Caco-2 (cell line): ENCODE data around the gene ZNF398. TPM values are rescaled to one million over a fixed set of nuclear protein-coding genes. Genes with fewer than 3 reads are reported as not detected.
"Not testable (repeated sequence)": the region's sequence is repeated elsewhere in the genome, so short reads cannot be mapped to it uniquely, and the experiment has no call there.

Experiments used
- BruUV-seq: library from RNA; stranded (reverse); fragments of 400-500 nt; replicated peaks from 2 replicates; lab custom pipeline; 2021; lab: Mats Ljungman, UMichigan
- CTCF ChIA-PET: fragments of 300-600 bp; sonication (Branson Sonifier 250); formaldehyde crosslinking; loops from one replicate; lab custom pipeline; 2022; ENCODE audit warnings: antibody characterized with exemption; lab: Charles Lee
- POLR2A ChIA-PET: fragments of 300-600 bp; sonication (Branson Sonifier 250); formaldehyde crosslinking; loops from one replicate; lab custom pipeline; 2022; ENCODE audit warnings: antibody characterized with exemption; lab: Charles Lee
- DNase-seq, 2 experiments: peaks; one replicate each; pipeline versions ENCODE4 v3.0.0 to v3.0.0-alpha.2; 2020 to 2022
- H3K27me3 ChIP-seq: replicated peaks from 2 replicates; pipeline ENCODE4 v1.6.0; 2011; ENCODE audit warnings: low read length; ENCODE audit not compliant: control insufficient read depth, insufficient read depth
- H3K36me3 ChIP-seq: 2 replicates; pipeline ENCODE4 v1.5.1; 2011; ENCODE audit warnings: low read length; ENCODE audit not compliant: control insufficient read depth, insufficient read depth
- H3K4me1 ChIP-seq: fragments of 250-450 bp; sonication (Bioruptor Pico); 2 replicates; pipeline ENCODE4 v1.5.1; 2020; ENCODE audit warnings: mild to moderate bottlenecking
- H3K4me3 ChIP-seq: 2 replicates; pipeline ENCODE4 v1.5.1; 2011; ENCODE audit warnings: low read depth, mild to moderate bottlenecking, control low read depth, low read length
- H3K9me3 ChIP-seq: fragments of 250-450 bp; sonication (Bioruptor Pico); 2 replicates; pipeline ENCODE4 v1.5.1; 2020; ENCODE audit warnings: mild to moderate bottlenecking, moderate library complexity
- H3K27ac Mint-ChIP-seq: one replicate; pipeline ENCODE4 v1.8.0; 2022; ENCODE audit warnings: mixed read lengths; ENCODE audit not compliant: unreplicated experiment
- H3K27me3 Mint-ChIP-seq: one replicate; pipeline ENCODE4 v1.8.0; 2022; ENCODE audit warnings: mixed read lengths; ENCODE audit not compliant: insufficient read depth, unreplicated experiment
- H3K36me3 Mint-ChIP-seq: one replicate; pipeline ENCODE4 v1.8.0; 2022; ENCODE audit warnings: mild to moderate bottlenecking, mixed read lengths; ENCODE audit not compliant: insufficient read depth, unreplicated experiment
- H3K4me1 Mint-ChIP-seq: one replicate; pipeline ENCODE4 v1.8.0; 2022; ENCODE audit warnings: low read depth, mixed read lengths; ENCODE audit not compliant: unreplicated experiment
- H3K4me3 Mint-ChIP-seq: one replicate; pipeline ENCODE4 v1.8.0; 2022; ENCODE audit warnings: mild to moderate bottlenecking, moderate library complexity, mixed read lengths; ENCODE audit not compliant: unreplicated experiment
- H3K9me3 Mint-ChIP-seq: one replicate; pipeline ENCODE4 v1.8.0; 2022; ENCODE audit warnings: mixed read lengths; ENCODE audit not compliant: unreplicated experiment
- CTCF ChIP-seq, 2 experiments: fragments of 200-600 bp in 1 of 2; IDR thresholded peaks; 1 replicate in 1 of 2; 2 replicates in 1 of 2; pipeline versions ENCODE4 v1.5.1 to v1.8.0; 2011 to 2022; ENCODE audit warnings: antibody characterized with exemption in 1 of 2, control low read depth in 1 of 2, inconsistent platforms in 1 of 2, low read depth in 1 of 2, low read length in 1 of 2, mild to moderate bottlenecking in 1 of 2, moderate library complexity in 1 of 2; ENCODE audit not compliant: insufficient read depth in 1 of 2, severe bottlenecking in 1 of 2, unreplicated experiment in 1 of 2
- intact Hi-C: fragments of 100-400 bp; cut with micrococcal nuclease; formaldehyde crosslinking; loops from one replicate; pipeline ENCODE4 v1.10.0; 2022; ENCODE audit not compliant: unreplicated experiment
- total RNA-seq: library from RNA; stranded (reverse); gene quantifications from 2 replicates; pipeline ENCODE4 v1.2.3, GENCODE V29; 2022

The ZNF398 gene
- total RNA-seq, 1 experiment from 2014 or later = 13.4 TPM

GRCh38 chr7:149140831-149141230, 6.4 kb upstream of the ZNF398 start:
- no peak for DNase-seq
- Mint-ChIP-seq H3K27me3 (no peaks in the 10 kb centered on the region), H3K27ac (no peak overlapping the region), H3K9me3 (no peaks in the 10 kb centered on the region), H3K4me3 (no peak overlapping the region), H3K4me1 (peaks cover 8% of the 10 kb centered on the region), H3K36me3 (no peaks in the 10 kb centered on the region)
- ChIA-PET CTCF (interaction anchor here (0.7 kb wide), 1 partner anchor 54 kb away, joined by 3 read pairs; no protein-coding TSS in a partner anchor), POLR2A (no interaction called here)
- H3K36me3 ChIP-seq = no peaks in the 10 kb centered on the region
- intact Hi-C loops = no loop called here
- no peaks in the 10 kb centered on the region for H3K27me3 ChIP-seq
- H3K4me3 ChIP-seq = no peak overlapping the region
- TF ChIP-seq CTCF (IDR thresholded peaks at IDR 0.05; ENCODE audit: insufficient read depth in 1 of 2, low read depth in 1 of 2, low read length in 1 of 2, severe bottlenecking in 1 of 2, unreplicated experiment in 1 of 2) = no peak
- no TSS peak for BruUV-seq
- H3K4me1 ChIP-seq = peaks cover 10% of the 10 kb centered on the region
- H3K9me3 ChIP-seq = no peaks in the 10 kb centered on the region

- CTCF ChIA-PET = interaction anchor here (0.7 kb wide), 1 partner anchor 18 kb away, joined by 3 read pairs; no protein-coding TSS in a partner anchor
- BruUV-seq = no TSS peak
- H3K27ac Mint-ChIP-seq = no peak overlapping the region
These were observed 5.4 kb upstream of the ZNF398 start for GRCh38 chr7:149141893-149142292.

GRCh38 chr7:149144436-149144922, 2.8 kb upstream of the ZNF398 start:
- H3K9me3 Mint-ChIP-seq, H3K27me3 ChIP-seq, H3K27ac Mint-ChIP-seq, intact Hi-C loops, H3K4me3 Mint-ChIP-seq, H3K36me3 ChIP-seq, POLR2A ChIA-PET, DNase-seq, H3K36me3 Mint-ChIP-seq, H3K9me3 ChIP-seq, H3K4me3 ChIP-seq, H3K27me3 Mint-ChIP-seq, BruUV-seq: not testable (repeated sequence)
- peaks cover 10% of the 10 kb centered on the region for H3K4me1 ChIP-seq
- CTCF ChIA-PET = interaction anchor here (0.8 kb wide), 1 partner anchor 19 kb away, joined by 4 read pairs; no protein-coding TSS in a partner anchor
- H3K4me1 Mint-ChIP-seq = peaks cover 15% of the 10 kb centered on the region

More at GRCh38 chr7:149141893-149142292, 5.4 kb upstream of the ZNF398 start:
- Histone ChIP-seq H3K9me3 (no peaks in the 10 kb centered on the region), H3K4me3 (no peak overlapping the region), H3K4me1 (peaks cover 10% of the 10 kb centered on the region), H3K36me3 (no peaks in the 10 kb centered on the region), H3K27me3 (no peaks in the 10 kb centered on the region)
- Mint-ChIP-seq H3K36me3 (peaks cover 1% of the 10 kb centered on the region), H3K27me3 (no peaks in the 10 kb centered on the region), H3K4me1 (peaks cover 12% of the 10 kb centered on the region), H3K9me3 (no peaks in the 10 kb centered on the region), H3K4me3 (no peak overlapping the region)
- DNase-seq = no peak
- POLR2A ChIA-PET = no interaction called here
- intact Hi-C loops = no loop called here
- TF ChIP-seq CTCF (IDR thresholded peaks at IDR 0.05; ENCODE audit: insufficient read depth in 1 of 2, low read depth in 1 of 2, low read length in 1 of 2, severe bottlenecking in 1 of 2, unreplicated experiment in 1 of 2) = no peak
